Measurements from ENCODE around the gene ATF6. TPM values are rescaled to one million over a fixed set of nuclear protein-coding genes. Genes with fewer than 3 reads are reported as not detected.

ATF6 gene
- total RNA-seq, 1 experiment from 2014 or later, result 16.4 TPM

DNA sequence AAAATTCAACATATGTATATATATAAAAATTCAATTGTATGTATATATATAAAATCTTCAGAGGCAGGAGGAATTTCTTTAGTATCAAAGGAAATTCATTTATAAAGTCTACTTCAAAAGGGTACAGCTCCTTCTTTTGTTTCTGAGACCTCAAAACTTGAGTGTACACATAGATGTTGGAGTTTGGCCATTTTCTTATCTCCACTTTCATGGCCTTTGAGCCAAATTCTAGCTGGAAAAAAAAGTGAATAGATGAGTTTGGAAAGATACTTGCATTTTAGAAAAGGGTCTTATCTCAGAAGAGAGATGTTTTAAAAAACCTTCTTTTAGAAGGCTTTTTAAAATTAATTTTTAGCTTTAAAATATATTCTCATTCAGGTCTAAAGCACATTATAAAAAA lies 103.2 kb downstream of the ATF6 start:
- no peaks in the 10 kb centered on the region for H3K4me1 ChIP-seq (ENCODE audit: control insufficient read depth, insufficient read depth, low read length)
- intact Hi-C loops (cut with micrococcal nuclease; ENCODE audit: unreplicated experiment), result no loop called here
- no peaks in the 10 kb centered on the region; the same call in 1 of the 2 replicates for H3K36me3 ChIP-seq (ENCODE audit: control insufficient read depth, insufficient read depth, low read length)
- H3K27ac ChIP-seq (ENCODE audit: low read length), result no peak overlapping the region
- no TSS peak for BruUV-seq (replicated peaks)
- H3K27me3 ChIP-seq (ENCODE audit: control insufficient read depth, insufficient read depth, low read length), result no peaks in the 10 kb centered on the region
- no peak overlapping the region for H3K4me3 ChIP-seq (ENCODE audit: low read depth in 2 of 2, low read length in 2 of 2)
- in situ Hi-C loops (cut with HindIII; ENCODE audit: low pct_unique_long_range_greater_than_20kb, low sequenced_read_pairs), result no loop called here
- ChIA-PET POLR2A (no interaction called here), CTCF (no interaction called here)
- ATAC-seq (no peak), DNase-seq (ENCODE audit: low read depth, low spot score) (no peak)
- no peaks in the 10 kb centered on the region for H3K9me3 ChIP-seq (ENCODE audit: control insufficient read depth, insufficient read depth, low read depth, low read length)
- TF ChIP-seq REST (IDR thresholded peaks at IDR 0.05; ENCODE audit: insufficient read depth in 1 of 2, low read depth in 2 of 2, low read length in 1 of 2), result no peak
- no peak for TF ChIP-seq TCF7L2 (IDR thresholded peaks at IDR 0.05; ENCODE audit: low read depth, low read length)
- TF ChIP-seq CTCF (IDR thresholded peaks at IDR 0.05), result no peak
- TF ChIP-seq POLR2AphosphoS5 (IDR thresholded peaks at IDR 0.05; ENCODE audit: low read depth, low read length), result no peak
- TF ChIP-seq SIN3A (IDR thresholded peaks at IDR 0.05; ENCODE audit: borderline replicate concordance, insufficient read depth, low read depth, low read length), result no peak

- Histone ChIP-seq H3K9me3 (ENCODE audit: control insufficient read depth, insufficient read depth, low read depth, low read length) (no peaks in the 10 kb centered on the region), H3K4me3 (ENCODE audit: low read depth in 2 of 2, low read length in 2 of 2) (no peak overlapping the region), H3K27me3 (ENCODE audit: control insufficient read depth, insufficient read depth, low read length) (no peaks in the 10 kb centered on the region), H3K36me3 (ENCODE audit: control insufficient read depth, insufficient read depth, low read length) (no peaks in the 10 kb centered on the region; the same call in 1 of the 2 replicates), H3K4me1 (ENCODE audit: control insufficient read depth, insufficient read depth, low read length) (no peaks in the 10 kb centered on the region), H3K27ac (ENCODE audit: low read length) (no peak overlapping the region)
- in situ Hi-C loops (cut with HindIII; ENCODE audit: low pct_unique_long_range_greater_than_20kb, low sequenced_read_pairs) (no loop called here), intact Hi-C loops (cut with micrococcal nuclease; ENCODE audit: unreplicated experiment) (loop anchor here (10.0 kb wide), 1 partner anchor 52 kb away; no protein-coding TSS in a partner anchor)
- DNase-seq (ENCODE audit: low read depth, low spot score), result no peak
- TF ChIP-seq POLR2AphosphoS5 (IDR thresholded peaks at IDR 0.05; ENCODE audit: low read depth, low read length), result no peak
- no peak for TF ChIP-seq TCF7L2 (IDR thresholded peaks at IDR 0.05; ENCODE audit: low read depth, low read length)
- no peak for TF ChIP-seq REST (IDR thresholded peaks at IDR 0.05; ENCODE audit: insufficient read depth in 1 of 2, low read depth in 2 of 2, low read length in 1 of 2)
- no peak for TF ChIP-seq CTCF (IDR thresholded peaks at IDR 0.05)
- no peak for TF ChIP-seq SIN3A (IDR thresholded peaks at IDR 0.05; ENCODE audit: borderline replicate concordance, insufficient read depth, low read depth, low read length)
- POLR2A ChIA-PET, result no interaction called here
- ATAC-seq, result no peak
- CTCF ChIA-PET, result no interaction called here
- no TSS peak for BruUV-seq (replicated peaks)
Measured at GRCh38 chr1:161872506-161872905, 106.4 kb downstream of the ATF6 start.

All from Panc1 (cell line).